Astrocyte of the cerebellum (primary cell): ENCODE data around the gene PHLDA1.

ENCODE experiments used
- DNase-seq: peaks from one replicate; pipeline ENCODE4 v3.0.0-alpha.2; 2011; ENCODE audit warnings: low read depth
- H3K4me3 ChIP-seq: 2 replicates; pipeline ENCODE4 v1.5.1; 2011; ENCODE audit warnings: mild to moderate bottlenecking, low read depth, low read length, moderate library complexity
- CTCF ChIP-seq: IDR thresholded peaks from 2 replicates; pipeline ENCODE4 v1.5.1; 2012; ENCODE audit warnings: low read length, low read depth, moderate library complexity, mild to moderate bottlenecking; ENCODE audit errors: missing control alignments
- in situ Hi-C: cut with HindIII; loops from 2 replicates; pipeline ENCODE4 v1.10.0; 2017; ENCODE audit warnings: low sequenced_read_pairs

Gene PHLDA1

GRCh38 chr12:76023069-76023690, 8.4 kb downstream of the PHLDA1 start:
- no peak for DNase-seq
- in situ Hi-C loops, result no loop called here
- TF ChIP-seq CTCF, result no peak
- no peak overlapping the region for H3K4me3 ChIP-seq

GRCh38 chr12:76022506-76022905, 9.1 kb downstream of the PHLDA1 start:
- H3K4me3 ChIP-seq, result no peak overlapping the region
- in situ Hi-C loops, result no loop called here
- no peak for DNase-seq
- TF ChIP-seq CTCF, result no peak

GRCh38 chr12:76020731-76021672, 10.6 kb downstream of the PHLDA1 start:
- DNase-seq, result peak; percentile 98
- in situ Hi-C loops, result no loop called here
- H3K4me3 ChIP-seq, result no peak overlapping the region
- TF ChIP-seq CTCF, result no peak

GRCh38 chr12:76020281-76020680, 11.3 kb downstream of the PHLDA1 start:
- TF ChIP-seq CTCF, result no peak
- in situ Hi-C loops, result no loop called here
- peak; percentile 75 for DNase-seq
- no peak overlapping the region for H3K4me3 ChIP-seq

- no peak for TF ChIP-seq CTCF
- no peak overlapping the region for H3K4me3 ChIP-seq
Measured at GRCh38 chr12:76018672-76019071, 12.9 kb downstream of the PHLDA1 start.

GRCh38 chr12:76018111-76018510, 13.5 kb downstream of the PHLDA1 start:
- in situ Hi-C loops, result no loop called here
- no peak overlapping the region for H3K4me3 ChIP-seq
- TF ChIP-seq CTCF, result no peak
- no peak for DNase-seq

More at GRCh38 chr12:76018672-76019071, 12.9 kb downstream of the PHLDA1 start:
- in situ Hi-C loops, result no loop called here
- no peak for DNase-seq
